Activated CD4-positive, CD25-positive, alpha-beta regulatory T cell (primary cell): ENCODE results near the gene SEMA5A.

Source experiments
- DNase-seq, 4 experiments: peaks; one replicate each; lab custom pipeline; 2025; lab: John Stamatoyannopoulos, UW

SEMA5A gene

DNA sequence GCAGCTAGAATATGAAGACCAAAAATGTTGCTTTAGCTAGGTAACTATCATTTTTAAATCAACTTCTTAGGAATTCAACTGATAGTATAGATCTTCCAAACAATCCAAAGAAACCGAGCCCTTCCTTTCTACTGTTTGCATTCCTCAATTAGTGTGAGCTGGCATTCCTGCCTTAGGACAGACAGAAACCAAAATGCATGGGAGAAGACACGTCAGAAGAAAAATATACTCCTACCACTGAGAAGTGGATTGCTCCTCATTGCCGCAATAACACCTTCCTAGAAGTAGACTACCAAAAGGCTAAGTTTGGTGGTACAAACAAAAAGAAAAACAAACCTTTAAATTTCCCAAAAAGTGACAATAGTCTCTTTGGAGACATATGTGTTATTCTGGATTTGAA, 440.0 kb downstream of the SEMA5A start:
- no peak for DNase-seq

DNA sequence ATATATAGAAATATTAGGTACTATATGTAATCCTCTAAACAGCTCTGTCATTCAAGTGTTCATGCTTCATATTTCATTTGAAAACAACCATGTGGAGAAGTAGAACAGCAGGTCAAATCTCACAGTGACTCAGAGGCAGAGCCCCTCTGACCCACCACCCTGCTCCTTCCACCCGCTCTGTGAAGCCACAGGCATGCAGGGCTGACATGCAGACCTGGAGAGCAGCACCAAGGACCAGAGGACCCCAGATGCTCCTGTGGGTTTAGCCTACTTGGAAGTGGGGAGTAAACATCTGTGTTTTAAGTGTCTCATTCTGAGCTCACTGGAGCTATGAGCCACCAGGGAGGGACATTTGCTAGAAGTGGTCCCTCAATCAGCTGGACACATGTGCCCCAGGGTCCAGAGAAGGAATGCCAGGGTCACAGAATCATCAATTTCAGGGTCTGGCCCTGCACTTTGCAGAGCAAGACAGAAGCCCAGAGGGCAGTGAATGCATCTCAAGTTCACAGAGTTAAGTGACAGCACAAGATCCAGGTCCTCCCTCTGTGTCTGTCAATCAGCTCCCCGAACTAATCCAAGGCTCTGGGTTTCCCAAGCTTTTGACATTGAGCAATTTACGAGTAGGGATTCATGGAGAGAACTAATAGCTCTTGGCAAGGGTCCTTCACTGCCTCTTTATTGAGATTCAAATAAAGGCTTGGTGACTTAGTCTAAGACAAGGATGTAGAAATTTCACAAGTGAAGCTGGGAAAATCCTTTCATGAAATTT, 441.1 kb downstream of the SEMA5A start:
- DNase-seq: no peak

DNA sequence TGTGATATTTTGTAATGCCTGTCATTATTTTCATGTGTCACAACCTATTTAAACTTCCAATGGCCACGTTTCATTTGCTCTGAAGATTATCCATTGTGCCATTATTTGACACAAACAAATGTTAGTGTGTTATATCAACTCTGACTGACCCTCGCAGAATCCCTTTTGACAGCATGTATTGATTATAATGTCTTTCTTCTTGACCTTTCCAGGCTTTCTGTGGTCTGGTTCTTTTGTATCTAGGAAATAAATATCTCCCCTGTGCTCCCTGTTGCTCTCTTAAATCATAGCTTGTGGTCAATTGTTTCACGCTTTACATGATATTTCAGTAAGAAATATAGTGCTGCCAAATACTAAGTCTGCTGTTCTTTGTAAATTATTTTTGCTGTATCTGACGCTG, 442.6 kb downstream of the SEMA5A start:
- no peak for DNase-seq

DNA sequence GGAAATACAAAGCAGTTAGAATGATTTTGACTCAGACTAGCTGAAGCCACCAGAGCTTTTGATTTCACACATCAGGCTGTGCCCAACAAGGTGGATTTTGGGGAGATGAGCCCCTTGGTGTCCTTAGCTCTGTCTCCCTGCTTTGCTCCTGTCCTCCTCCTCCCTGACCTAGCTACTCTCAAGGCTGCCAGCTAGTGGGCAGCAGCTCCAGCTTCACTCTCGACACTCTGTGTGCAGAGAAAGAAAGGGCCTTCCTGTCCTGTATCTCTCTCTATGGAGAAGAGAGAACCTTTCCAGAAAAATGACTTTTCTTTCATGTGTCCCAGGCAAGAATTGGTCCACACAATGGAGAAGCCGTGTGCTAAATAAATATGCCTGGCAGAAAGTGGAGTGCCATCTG, 446.2 kb downstream of the SEMA5A start:
- DNase-seq: no peak

DNA sequence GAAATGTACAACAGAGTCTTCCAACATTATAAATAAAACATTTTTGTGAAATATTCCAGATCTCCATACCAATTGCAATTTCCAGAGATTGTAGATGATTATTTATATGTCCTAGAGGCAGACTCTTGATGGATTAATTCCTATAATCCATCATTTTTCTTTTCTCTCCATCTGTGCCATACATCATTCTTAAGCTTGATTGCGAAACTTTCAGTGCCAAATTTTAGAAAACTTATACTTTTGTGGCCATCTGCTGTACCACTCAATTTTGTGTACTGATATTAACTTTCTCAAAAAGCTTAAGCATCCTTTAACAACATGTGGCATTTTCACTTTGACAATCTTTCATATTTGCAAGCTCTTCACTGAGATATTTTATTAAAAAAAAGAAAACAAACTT, 446.9 kb downstream of the SEMA5A start:
- no peak for DNase-seq

DNA sequence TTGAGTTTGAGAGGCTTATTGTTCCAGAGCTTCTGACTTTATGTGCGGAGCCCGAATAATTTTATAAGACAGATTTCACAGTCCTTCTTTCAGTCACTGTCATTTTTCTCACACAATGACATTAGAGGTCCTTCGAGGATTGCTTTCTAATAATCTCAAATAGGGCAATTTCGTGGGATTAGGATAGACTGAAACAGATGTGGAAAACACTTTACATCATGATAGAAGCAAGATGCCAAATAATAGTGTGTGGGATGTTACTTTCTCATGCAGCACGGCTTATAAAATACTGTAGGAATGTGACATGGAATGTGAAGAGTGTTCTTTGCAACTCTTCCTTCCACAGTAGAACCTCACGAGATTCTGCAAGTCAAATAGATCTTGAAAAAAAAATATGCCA, 451.3 kb downstream of the SEMA5A start:
- DNase-seq: no peak

DNA sequence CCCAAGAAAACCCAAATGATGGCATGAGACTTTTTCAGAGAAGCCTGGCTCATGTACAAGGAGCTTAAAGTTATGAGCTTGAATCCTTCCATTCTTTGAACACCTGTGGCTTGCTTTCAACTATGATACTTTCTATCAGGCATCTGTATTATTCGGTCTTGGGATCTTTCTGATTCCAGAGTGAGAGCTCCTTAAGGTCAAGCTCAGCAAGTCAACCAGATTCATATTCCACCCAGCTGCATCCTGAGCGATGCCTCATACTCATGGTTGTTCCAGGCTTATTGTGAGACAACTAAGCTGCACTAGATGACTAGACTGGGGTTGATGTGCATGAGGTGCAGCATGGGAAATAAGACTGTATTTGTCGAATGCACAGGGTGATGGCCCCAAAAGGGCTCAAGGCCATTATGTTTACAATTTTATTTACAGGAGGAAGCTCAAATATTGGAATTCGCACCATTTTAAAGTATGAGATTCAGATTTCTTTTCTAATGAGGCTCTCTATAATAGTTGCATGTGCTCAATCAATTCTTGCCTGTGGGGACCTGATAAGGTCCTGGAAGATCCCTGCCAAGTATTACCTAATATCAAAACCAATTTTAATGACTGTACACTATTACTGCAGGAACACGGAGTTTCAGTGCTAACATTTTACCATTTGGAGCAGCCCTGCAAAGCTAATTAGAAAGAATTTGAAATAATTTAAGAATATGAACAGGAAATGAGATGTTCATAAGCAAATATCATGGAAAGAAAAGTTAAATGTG, 453.8 kb downstream of the SEMA5A start:
- DNase-seq: no peak

DNA sequence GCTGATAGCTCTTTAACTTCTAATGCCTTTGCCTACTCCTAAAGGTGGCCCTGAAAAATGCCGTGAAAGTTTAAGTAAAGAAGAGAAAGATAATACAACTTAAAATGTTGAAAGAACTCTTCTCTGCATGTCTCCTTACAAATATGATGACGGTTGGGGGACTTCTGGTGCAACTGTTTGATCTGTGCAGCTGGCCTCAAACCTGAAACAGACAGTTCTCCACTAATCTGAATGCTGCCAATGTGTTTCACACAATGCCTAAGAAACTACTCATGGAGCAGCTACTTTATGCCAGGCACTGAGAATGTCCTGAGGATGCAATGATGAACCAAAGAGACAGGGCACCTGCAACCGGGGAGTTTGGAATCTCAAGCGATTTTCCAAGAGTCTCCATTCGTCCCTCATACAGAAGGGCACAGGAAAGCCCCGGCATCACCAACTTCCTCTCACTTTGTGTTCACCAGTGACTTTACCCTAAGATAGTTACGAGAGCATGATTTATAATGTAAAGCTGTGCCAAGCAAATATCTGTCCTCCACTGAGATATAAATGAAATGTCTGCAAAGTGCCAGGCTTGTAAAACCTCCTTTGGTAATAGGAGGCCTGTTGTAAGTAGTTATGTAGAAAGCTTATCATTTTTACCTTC, 455.4 kb downstream of the SEMA5A start:
- DNase-seq: no peak

DNA sequence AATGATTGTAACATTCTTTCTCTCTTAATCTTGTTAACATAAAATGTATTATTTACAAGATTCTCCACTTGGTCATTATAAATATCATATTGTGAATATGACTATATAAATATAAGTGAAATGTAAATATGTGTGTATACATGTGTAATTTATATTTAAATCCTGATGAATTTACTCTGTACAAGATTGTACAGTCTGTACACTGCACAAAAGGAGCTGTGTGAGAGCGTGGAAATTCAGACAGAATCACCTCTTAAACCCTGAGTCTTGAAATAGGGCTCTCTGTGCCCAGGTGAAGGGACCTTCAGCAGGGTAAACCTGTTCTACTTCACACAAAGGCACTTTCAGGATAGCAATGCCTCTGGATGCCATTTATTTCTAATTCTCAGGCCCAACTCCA, 456.0 kb downstream of the SEMA5A start:
- DNase-seq: no peak

DNA sequence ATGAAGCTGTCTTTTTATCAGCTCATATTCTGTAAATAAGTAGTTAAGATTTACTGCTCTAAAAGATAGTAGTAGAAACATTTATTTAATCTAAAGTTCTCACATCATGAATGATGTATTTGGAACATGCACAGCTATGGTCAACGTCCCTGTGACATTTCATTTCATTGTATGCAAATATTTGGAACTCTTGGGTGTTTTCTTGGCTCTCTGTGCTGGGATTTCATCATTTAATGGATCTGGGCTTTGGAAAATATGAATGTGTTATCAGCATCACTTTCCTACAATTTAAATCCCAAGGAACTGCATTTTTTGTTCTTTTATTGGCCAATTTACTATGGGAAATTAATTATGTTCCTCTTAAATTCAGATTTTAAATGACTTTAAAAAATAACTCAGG, 462.9 kb downstream of the SEMA5A start:
- no peak for DNase-seq

DNA sequence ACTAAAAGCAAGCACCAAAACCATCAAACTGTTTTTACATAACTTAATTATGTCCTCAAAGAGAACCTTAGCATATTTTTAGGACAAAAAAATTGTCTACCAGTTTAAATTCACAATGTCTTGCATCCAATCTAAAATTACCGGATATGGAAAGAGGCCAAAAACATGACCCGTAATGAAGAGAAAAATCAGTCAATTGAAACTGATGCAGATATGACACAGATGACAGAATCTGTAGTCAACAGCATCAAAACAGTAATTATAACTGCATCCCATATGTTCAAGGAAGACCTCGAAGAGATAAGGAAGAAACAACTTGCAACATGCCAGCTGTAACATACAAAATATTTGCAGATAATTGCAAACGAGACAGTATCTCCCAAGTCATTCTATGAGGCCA, 473.2 kb downstream of the SEMA5A start:
- no peak for DNase-seq

DNA sequence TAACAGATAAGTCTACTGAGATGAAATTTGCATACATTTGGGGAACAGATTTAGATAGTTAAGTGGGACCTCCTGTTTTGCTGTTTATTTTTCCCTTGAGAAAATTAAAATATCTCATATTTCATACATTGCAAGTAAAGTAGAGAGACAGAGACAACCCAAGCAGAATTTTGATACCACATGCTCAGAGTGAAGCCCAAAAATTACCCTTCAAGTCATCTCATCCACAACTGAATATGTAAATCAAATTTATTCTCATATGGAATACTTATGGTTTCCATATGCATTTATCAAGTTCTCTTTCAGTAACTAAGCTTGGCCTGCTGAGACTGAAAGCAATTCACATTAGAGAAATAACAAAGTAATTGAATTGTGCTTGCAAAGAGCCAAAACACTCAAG, 474.4 kb downstream of the SEMA5A start:
- no peak for DNase-seq

DNA sequence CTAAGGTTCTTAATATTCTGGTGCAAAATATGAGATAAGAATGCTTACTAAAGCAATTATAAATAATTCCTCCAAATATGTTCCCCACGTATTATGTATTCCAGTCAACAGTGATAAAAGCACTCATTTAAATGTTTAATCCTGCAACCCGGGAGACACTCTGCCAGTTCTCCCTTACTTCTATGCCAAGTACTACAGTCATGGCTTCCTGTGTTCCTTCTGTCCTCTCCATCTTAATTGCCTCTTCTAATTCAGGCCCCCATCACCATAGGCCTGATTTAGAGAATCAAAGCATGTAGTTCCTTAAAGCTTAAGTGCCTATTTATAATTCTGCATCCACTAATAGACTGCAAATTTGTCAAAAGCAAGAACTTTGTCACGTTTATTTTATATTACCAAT, 474.8 kb downstream of the SEMA5A start:
- DNase-seq: no peak

DNA sequence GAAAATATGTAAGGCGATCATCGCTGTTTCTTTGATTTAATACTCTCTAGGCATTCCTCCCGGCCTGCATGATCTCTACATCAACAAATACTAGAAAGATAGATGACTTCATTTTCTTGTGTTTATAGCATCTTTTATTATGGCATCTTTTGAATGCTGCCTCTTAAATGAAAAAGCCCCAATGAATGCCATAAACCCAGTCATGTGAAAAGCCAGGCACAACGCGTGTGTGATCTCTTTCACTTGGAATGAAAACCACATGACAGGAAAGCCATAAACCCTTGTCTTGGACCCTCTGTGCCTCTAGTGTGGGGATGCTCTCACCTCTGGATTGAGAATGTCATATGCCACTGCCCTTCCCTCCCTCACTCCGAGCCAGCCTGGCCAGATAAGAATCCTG, 476.2 kb downstream of the SEMA5A start:
- no peak for DNase-seq

DNA sequence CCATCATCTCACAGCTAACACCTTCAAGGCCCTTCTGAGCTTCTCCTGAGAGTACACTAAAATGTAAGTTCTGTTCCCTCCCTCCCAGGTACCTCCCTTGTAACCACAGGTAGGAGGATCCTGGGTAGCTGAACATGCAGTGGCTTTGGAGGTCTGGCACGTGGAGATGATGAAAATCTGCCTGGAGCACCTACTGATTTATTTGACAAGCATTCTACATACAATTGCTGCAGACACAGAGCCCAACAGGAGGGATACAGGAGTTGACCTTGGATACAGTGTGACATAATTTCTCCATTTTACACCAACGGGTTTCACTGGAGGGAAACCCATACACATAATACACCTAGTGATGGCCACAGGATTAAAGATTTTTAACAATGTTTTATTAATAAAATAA, 478.7 kb downstream of the SEMA5A start:
- no peak for DNase-seq

DNA sequence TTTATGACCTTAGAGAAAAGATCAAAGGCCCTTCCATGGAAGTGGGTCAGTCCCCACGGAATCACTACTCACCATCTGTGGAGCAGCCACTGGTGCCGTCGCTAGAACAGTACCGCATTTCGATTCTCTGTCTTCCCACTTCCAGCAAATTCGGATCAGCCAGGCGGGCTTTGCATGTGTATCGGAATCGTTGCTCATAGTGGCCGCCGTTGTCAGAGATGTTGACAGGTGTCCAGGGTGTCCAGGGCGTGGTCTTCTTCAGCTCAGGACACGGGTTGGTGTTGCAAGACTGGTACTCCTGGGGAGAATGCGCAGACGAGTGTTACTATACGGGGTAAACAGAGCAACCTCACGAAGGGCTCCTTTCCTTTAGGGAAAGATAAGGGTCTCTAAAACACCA, 479.5 kb downstream of the SEMA5A start:
- no peak for DNase-seq

DNA sequence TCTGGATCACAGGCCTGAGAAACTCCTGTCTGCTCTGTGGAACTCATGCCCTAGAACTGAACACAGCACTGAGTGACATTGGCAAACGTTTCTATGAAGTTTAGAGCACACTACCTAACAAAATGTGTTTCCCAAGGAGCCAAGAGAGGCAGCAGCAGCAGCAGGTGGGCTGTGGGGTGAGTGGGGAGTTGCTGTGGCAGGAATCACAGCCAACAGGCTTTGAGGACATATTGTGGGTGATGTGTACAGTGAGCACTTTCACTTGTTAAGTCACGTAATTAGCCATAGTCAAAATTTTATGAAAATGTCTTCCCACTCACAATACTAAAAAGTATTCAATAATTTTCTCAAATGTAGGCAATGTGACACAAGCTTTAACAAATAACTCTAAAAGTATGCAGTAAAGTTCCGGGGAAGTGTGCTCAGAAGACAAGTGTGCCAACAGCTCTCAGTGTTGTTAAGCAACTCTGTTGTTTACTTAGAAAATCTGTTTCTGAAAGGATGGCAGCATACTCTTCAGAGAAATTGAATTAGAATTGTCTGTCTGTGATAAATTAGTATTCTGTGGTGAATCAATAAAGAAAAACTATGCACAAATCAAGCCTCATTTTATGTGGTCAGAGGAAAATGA, 482.1 kb downstream of the SEMA5A start:
- DNase-seq: no peak

DNA sequence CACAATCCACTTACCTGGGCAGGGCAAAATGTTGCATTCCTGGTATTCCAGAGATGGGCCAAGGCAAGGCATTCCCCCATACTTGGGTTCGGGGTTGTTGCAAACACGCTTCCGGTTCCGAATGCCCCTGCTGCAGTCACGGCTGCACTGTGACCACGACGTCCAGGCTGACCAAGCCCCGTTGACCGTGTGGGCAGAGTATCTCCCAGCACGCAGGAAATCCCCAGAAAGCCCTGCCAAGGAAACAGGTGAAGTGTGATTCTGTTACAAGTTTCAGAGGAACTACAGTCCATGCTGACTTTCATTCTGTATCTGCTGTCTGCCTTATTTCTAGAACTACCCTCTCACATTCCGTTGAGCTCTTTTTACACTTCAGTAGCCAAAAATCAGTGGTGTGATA, 483.0 kb downstream of the SEMA5A start:
- no peak for DNase-seq

DNA sequence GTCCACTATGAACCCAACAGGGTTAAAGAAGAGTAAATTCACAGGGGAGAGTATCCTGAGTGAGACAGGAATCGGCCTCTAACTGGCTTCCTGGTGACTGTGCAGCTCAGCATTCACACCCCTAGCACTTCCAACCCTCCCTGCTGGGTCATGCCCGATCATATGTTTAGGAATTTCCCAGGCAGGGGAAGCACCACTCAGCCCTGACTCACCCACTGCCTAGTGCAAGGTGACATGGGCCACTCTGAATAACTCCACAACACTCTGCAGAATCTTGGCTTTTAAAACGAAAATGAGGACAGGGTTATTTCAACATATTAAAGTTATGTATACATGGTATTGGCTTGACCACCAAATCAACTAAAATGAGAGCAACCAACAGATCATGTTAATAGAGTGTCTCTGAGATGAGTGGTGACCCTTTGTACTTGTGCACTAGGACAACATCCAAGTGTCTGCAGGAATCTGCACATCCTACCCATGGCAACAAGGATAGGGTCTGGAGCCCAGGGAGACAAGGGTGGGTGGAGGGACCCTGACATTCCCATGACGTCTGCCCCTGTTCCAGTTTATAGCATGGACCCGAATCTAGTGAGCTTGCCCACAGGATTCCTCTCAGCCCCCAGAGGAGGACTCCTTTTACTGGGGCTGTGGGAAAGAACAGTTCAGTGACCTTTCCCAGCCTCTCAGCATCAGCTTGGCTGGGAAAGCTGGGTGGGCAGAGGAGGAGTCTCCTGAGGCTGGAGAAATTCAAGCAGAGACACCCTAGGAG, 485.8 kb downstream of the SEMA5A start:
- no peak for DNase-seq

DNA sequence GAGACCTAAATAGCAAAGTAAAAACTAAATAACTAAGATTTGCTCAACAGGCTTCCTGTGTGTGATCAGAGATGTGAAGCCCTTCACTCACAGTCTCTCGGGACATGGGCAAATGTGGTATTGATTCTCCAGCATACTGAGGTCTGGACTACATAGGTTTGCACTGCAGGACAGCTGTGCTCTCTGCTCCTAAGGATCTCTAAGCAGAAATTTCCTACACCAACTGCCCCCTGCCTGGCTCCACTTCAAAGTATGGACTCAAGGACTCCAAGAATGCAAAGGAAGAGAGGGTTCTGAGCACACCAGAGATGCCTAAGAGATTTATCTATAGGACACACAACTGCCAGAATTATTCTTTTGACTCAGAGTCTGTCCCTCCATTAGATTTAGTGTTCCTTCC, 487.2 kb downstream of the SEMA5A start:
- no peak for DNase-seq

DNA sequence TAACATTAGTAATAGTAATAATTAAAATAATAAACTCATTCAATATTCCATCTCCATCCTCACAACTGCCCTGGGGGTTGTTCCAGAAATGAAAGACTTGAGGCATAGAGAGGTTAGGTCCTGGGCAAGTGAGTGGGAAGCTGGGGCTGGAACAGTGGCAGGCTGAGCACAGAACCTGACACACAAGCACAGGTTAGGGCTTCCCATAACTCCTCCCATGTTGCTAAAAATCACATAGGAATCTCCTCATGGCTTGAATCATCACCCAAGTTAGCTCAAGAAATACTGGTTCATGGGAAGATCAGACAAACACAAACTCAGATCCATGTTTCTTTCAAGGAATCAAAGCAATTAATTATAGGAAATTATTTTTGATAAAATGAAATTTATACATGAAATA, 487.7 kb downstream of the SEMA5A start:
- DNase-seq: no peak

DNA sequence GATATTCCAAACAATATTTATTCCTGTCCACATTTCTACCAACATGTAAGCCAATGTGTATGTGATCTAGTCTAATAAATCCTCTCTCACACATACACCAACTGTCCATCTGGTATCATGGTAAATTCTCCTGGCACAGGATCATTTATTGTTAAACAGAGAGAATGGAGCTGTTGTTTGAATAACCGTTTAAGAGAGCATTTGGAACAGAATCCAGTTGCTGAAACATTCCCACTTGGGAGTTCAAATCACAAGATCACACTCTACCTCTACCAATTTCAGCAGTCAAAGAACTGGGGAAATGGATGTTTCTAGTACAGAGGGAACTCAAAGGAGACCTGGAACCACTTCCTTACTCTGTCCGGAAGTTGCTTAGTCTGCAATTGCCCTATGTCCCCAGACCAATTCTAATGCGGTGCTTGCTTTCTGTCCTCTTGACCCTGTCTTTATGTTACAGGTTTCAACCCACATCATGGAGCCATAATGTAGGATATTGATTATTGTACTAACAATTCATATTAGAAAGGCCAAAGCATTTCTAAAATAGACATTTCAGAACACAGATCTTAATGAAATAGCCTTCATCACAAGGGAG, 488.4 kb downstream of the SEMA5A start:
- DNase-seq: no peak
